ENCODE measurements around the gene THRAP3. TPM values are rescaled to one million over a fixed set of nuclear protein-coding genes. Genes with fewer than 3 reads are reported as not detected.

Gene THRAP3
- total RNA-seq, 1 experiment from 2014 or later: 160 TPM

GRCh38 chr1:36178471-36179219 is 45.6 kb upstream of the THRAP3 start (continued):
- TF ChIP-seq KAT7 (CRISPR knock-in tag; IDR thresholded peaks at IDR 0.05; ENCODE audit: borderline replicate concordance) (0 out of 2 replicates have a peak, but pooled peaks have one; percentile 31), ZBTB43 (CRISPR knock-in tag; IDR thresholded peaks at IDR 0.05) (no peak), CBFB (CRISPR knock-in tag; IDR thresholded peaks at IDR 0.05; ENCODE audit: low read depth) (no peak), OVOL2 (CRISPR knock-in tag; IDR thresholded peaks at IDR 0.05; ENCODE audit: borderline replicate concordance) (no peak), HMGA2 (CRISPR knock-in tag; IDR thresholded peaks at IDR 0.05) (no peak), JAZF1 (CRISPR knock-in tag; IDR thresholded peaks at IDR 0.05) (no peak), NR1H2 (CRISPR knock-in tag; IDR thresholded peaks at IDR 0.05) (no peak), ZNF219 (CRISPR knock-in tag; IDR thresholded peaks at IDR 0.05; ENCODE audit: borderline replicate concordance) (no peak), HMGXB4 (CRISPR knock-in tag; IDR thresholded peaks at IDR 0.05) (no peak), ZNF263 (CRISPR knock-in tag; IDR thresholded peaks at IDR 0.05; ENCODE audit: low read depth) (peak; percentile 84), MYBL2 (CRISPR knock-in tag; IDR thresholded peaks at IDR 0.05) (no peak), SMAD3 (CRISPR knock-in tag; IDR thresholded peaks at IDR 0.05; ENCODE audit: borderline replicate concordance) (no peak), ESRRA (CRISPR knock-in tag; IDR thresholded peaks at IDR 0.05; ENCODE audit: borderline replicate concordance) (no peak), TP53 (CRISPR knock-in tag; IDR thresholded peaks at IDR 0.05) (no peak), CTCF (IDR thresholded peaks at IDR 0.05) (no peak), PRRX2 (CRISPR knock-in tag; IDR thresholded peaks at IDR 0.05) (no peak), NFATC4 (CRISPR knock-in tag; IDR thresholded peaks at IDR 0.05) (no peak), USF2 (CRISPR knock-in tag; IDR thresholded peaks at IDR 0.05) (no peak), ZNF425 (CRISPR knock-in tag; conservative IDR thresholded peaks at IDR 0.05) (no peak), TEAD1 (CRISPR knock-in tag; IDR thresholded peaks at IDR 0.05) (peak; percentile 25; the same call in 1 of the 2 replicates), ZNF423 (CRISPR knock-in tag; IDR thresholded peaks at IDR 0.05) (no peak), MLX (CRISPR knock-in tag; IDR thresholded peaks at IDR 0.05) (no peak), AFF4 (CRISPR knock-in tag; IDR thresholded peaks at IDR 0.05; ENCODE audit: borderline replicate concordance) (no peak), EMX1 (CRISPR knock-in tag; IDR thresholded peaks at IDR 0.05) (no peak), RORB (CRISPR knock-in tag; IDR thresholded peaks at IDR 0.05) (no peak), ZBTB21 (CRISPR knock-in tag; IDR thresholded peaks at IDR 0.05; ENCODE audit: borderline replicate concordance) (no peak), JUN (CRISPR knock-in tag; IDR thresholded peaks at IDR 0.05) (no peak)
